Measurements from ENCODE around the gene CATSPERZ. TPM values are rescaled to one million over a fixed set of nuclear protein-coding genes. Genes with fewer than 3 reads are reported as not detected.

Gene CATSPERZ
- total and polyA plus RNA-seq, 2 donors (not counting 3 experiments of a cell fraction or from before 2014, with no cell fraction given): 0.11 TPM; not detected in 1

DNA sequence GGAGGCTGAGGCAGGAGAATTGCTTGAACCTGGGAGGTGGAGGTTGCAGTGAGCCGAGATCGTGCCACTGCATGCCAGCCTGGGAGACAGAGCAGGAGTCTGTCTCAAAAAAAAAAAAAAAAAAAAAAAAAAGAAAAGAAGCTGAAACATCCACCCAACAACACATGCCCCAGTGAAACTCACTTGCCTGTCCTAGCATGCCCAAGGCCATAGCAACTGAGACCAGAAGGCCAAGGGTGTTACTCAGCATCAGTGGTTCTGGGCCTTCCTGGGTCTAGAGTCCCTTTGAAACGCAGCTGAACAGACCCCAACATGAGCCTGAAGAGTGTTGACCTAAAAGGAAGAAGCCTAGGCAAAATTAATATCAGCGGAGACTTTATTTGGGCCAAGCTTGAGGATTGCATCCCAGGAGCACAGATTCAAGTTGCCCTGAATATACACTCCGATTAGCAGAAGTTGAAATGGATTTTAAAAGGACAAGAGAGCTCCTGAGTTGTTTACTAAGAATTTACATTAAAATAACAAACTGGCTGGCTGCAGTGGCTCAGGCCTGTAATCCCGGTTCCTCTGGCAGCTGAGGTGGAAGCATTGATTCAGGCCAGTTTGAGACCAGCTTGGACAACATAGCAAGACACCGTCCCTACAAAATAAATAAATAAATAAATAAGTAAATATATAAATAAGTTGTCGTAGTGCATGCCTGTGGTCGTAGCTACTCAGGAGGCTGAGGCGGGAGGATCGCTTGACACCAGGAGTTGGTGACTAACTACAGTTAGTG, 24.7 kb downstream of the CATSPERZ start:
- Histone ChIP-seq H3K27ac (ENCODE audit: insufficient read depth, low read depth, low read length) (no peak overlapping the region), H4K20me1 (replicated peaks; ENCODE audit: control insufficient read depth, extremely low read depth, insufficient read depth, low read length) (no peaks in the 10 kb centered on the region), H3K9ac (replicated peaks; ENCODE audit: extremely low read depth, insufficient read depth, low read length) (no peak overlapping the region), H3K9me1 (replicated peaks; ENCODE audit: control insufficient read depth, extremely low read depth, insufficient read depth, low read length) (no peaks in the 10 kb centered on the region), H2AFZ (ENCODE audit: low read depth, low read length) (no peak overlapping the region), H3K27me3 (ENCODE audit: control insufficient read depth in 2 of 2, insufficient read depth in 2 of 2, low read length in 2 of 2) (no peaks in the 10 kb centered on the region), H3K9me3 (replicated peaks; ENCODE audit: control insufficient read depth, insufficient read depth, low read length) (no peaks in the 10 kb centered on the region), H3K36me3 (ENCODE audit: control insufficient read depth in 2 of 2, extremely low read depth in 1 of 2, insufficient read depth in 2 of 2, low read length in 2 of 2) (peaks cover 0 to 11% of the 10 kb centered on the region in 2 experiments), H3K4me3 (replicated peaks in 1 of 3; ENCODE audit: insufficient read depth in 1 of 3, low read depth in 1 of 3, low read length in 3 of 3) (no peak overlapping the region), H3K4me2 (ENCODE audit: insufficient read depth, low read length) (no peak overlapping the region), H3K79me2 (ENCODE audit: control insufficient read depth, insufficient read depth, low read length) (no peaks in the 10 kb centered on the region), H3K4me1 (ENCODE audit: control insufficient read depth, extremely low read depth, insufficient read depth, low read length) (no peaks in the 10 kb centered on the region)
- dilution Hi-C loops (cut with MboI; ENCODE audit: extremely low pct_ligation_motif_present, low sequenced_read_pairs): no loop called here
- ChIA-PET CTCF (interaction anchor here (0.7 to 3.4 kb wide), 5 partner anchors 18 to 379 kb away, joined by 3 to 14 read pairs (median 5); partner anchors contain the start of gene CATSPERZ), POLR2A (no interaction called here)
- FAIRE-seq: no peak
- DNase-seq (ENCODE audit: low read depth, low spot score): no peak
- intact Hi-C loops (cut with micrococcal nuclease): no loop called here
- no peak for TF ChIP-seq POLR2AphosphoS5 (IDR thresholded peaks at IDR 0.05; ENCODE audit: insufficient read depth, low read depth, low read length)
- no peak for TF ChIP-seq JUN (IDR thresholded peaks at IDR 0.05; ENCODE audit: borderline replicate concordance, insufficient read depth, insufficient read length, low read depth)
- TF ChIP-seq, protein P1, sequence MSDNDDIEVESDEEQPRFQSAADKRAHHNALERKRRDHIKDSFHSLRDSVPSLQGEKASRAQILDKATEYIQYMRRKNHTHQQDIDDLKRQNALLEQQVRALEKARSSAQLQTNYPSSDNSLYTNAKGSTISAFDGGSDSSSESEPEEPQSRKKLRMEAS (IDR thresholded peaks at IDR 0.05; ENCODE audit: insufficient read depth, insufficient read length): no peak
- no peak for TF ChIP-seq POLR2A (IDR thresholded peaks at IDR 0.05; ENCODE audit: low read depth, low read length)
- no peak for TF ChIP-seq GATA2 (IDR thresholded peaks at IDR 0.05; ENCODE audit: insufficient read depth, insufficient read length, low read depth, low read length)
- TF ChIP-seq FOS (IDR thresholded peaks at IDR 0.05; ENCODE audit: borderline replicate concordance, insufficient read depth, low read length): no peak
- no peak for TF ChIP-seq EZH2 (IDR thresholded peaks at IDR 0.05; ENCODE audit: borderline replicate concordance, low read depth, low read length, severe bottlenecking)
- TF ChIP-seq MYC (IDR thresholded peaks at IDR 0.05; ENCODE audit: low read depth, low read length): no peak
- TF ChIP-seq, protein P2, sequence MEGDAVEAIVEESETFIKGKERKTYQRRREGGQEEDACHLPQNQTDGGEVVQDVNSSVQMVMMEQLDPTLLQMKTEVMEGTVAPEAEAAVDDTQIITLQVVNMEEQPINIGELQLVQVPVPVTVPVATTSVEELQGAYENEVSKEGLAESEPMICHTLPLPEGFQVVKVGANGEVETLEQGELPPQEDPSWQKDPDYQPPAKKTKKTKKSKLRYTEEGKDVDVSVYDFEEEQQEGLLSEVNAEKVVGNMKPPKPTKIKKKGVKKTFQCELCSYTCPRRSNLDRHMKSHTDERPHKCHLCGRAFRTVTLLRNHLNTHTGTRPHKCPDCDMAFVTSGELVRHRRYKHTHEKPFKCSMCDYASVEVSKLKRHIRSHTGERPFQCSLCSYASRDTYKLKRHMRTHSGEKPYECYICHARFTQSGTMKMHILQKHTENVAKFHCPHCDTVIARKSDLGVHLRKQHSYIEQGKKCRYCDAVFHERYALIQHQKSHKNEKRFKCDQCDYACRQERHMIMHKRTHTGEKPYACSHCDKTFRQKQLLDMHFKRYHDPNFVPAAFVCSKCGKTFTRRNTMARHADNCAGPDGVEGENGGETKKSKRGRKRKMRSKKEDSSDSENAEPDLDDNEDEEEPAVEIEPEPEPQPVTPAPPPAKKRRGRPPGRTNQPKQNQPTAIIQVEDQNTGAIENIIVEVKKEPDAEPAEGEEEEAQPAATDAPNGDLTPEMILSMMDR (IDR thresholded peaks at IDR 0.05; ENCODE audit: extremely low read depth in 1 of 2, insufficient read depth in 1 of 2, low read depth in 1 of 2, low read length in 2 of 2): no peak
- no TSS peak for BruUV-seq (replicated peaks)

Measured in endothelial cell of umbilical vein (primary cell).